PFSK-1 (cell line): ENCODE results near the gene COX4I2.

Experiments used
- SIN3A ChIP-seq: IDR thresholded peaks from 2 replicates; pipeline ENCODE4 v1.6.1; 2012; ENCODE audit warnings: mild to moderate bottlenecking, low read length, moderate library complexity, borderline replicate concordance; ENCODE audit not compliant: insufficient read depth
- TAF1 ChIP-seq: IDR thresholded peaks from 2 replicates; pipeline ENCODE4 v1.6.1; 2012; ENCODE audit warnings: low read length, control low read depth, borderline replicate concordance; ENCODE audit not compliant: insufficient read depth

- TF ChIP-seq SIN3A = no peak
- TF ChIP-seq TAF1 = no peak
Observed at GRCh38 chr20:31681128-31681727, 43.5 kb downstream of the COX4I2 start.
